SK-N-SH (cell line): Measurements from ENCODE around the gene LIMA1. TPM values are rescaled to one million over a fixed set of nuclear protein-coding genes. Genes with fewer than 3 reads are reported as not detected.
"Not testable (repeated sequence)": the region's sequence is repeated elsewhere in the genome, so short reads cannot be mapped to it uniquely, and the experiment has no call there.

Experiments
- CTCF ChIA-PET: fragments of 300-600, 350-600 bp; formaldehyde crosslinking; extraction: SDS; loops from one replicate; lab custom pipeline; 2021; lab: Yijun Ruan, JAX
- POLR2A ChIA-PET: fragments of 350-600 bp; sonication (Branson Sonifier 250); formaldehyde crosslinking; extraction: SDS; loops from one replicate; lab custom pipeline; 2020; ENCODE audit warnings: antibody characterized with exemption, inconsistent platforms; lab: Yijun Ruan, JAX
- DNase-seq: peaks from one replicate; pipeline ENCODE4 v3.0.0; 2012
- H2AFZ ChIP-seq: fragments of 200-600 bp; sonication (generic); 2 replicates; pipeline ENCODE4 v1.8.1; 2016; ENCODE audit warnings: antibody characterized with exemption, mild to moderate bottlenecking, low read depth
- H3F3A ChIP-seq: fragments of 200-600 bp; sonication (generic); replicated peaks from 2 replicates; pipeline ENCODE3; 2016; ENCODE audit warnings: antibody characterized with exemption, mild to moderate bottlenecking; ENCODE audit not compliant: insufficient read depth
- H3K27ac ChIP-seq, 2 experiments: fragments of 200-500 bp in 1 of 2; fragments of 200-600 bp in 1 of 2; sonication (Bioruptor generic) in 1 of 2; sonication (generic), shearing (Covaris generic) in 1 of 2; 2 replicates each; pipeline versions ENCODE4 v1.5.1 to v1.6.1; 2014 to 2016; ENCODE audit warnings: low read depth in 2 of 2, inconsistent platforms in 1 of 2, low read length in 1 of 2, mild to moderate bottlenecking in 1 of 2, mixed read lengths in 1 of 2
- H3K27me3 ChIP-seq: fragments of 200-600 bp; sonication (generic), shearing (Covaris generic); 2 replicates; pipeline ENCODE4 v1.6.1; 2016; ENCODE audit warnings: mixed run types; ENCODE audit not compliant: insufficient read depth
- H3K36me3 ChIP-seq, 2 experiments: fragments of 200-500 bp in 1 of 2; fragments of 200-600 bp in 1 of 2; sonication (Bioruptor generic) in 1 of 2; sonication (generic) in 1 of 2; replicated peaks in 1 of 2; 2 replicates each; pipeline versions ENCODE3 to v1.5.1; 2014 to 2016; ENCODE audit warnings: low read length in 1 of 2, mild to moderate bottlenecking in 1 of 2; ENCODE audit not compliant: insufficient read depth in 2 of 2, control insufficient read depth in 1 of 2
- H3K4me1 ChIP-seq, 2 experiments: fragments of 200-500 bp in 1 of 2; fragments of 200-600 bp in 1 of 2; sonication (Bioruptor generic) in 1 of 2; sonication (generic), shearing (Covaris generic) in 1 of 2; 2 replicates each; pipeline versions ENCODE4 v1.5.1 to v1.6.1; 2014 to 2016; ENCODE audit warnings: low read depth in 1 of 2, low read length in 1 of 2, mixed run types in 1 of 2; ENCODE audit not compliant: insufficient read depth in 2 of 2, control insufficient read depth in 1 of 2
- H3K4me2 ChIP-seq: fragments of 200-600 bp; sonication (generic), shearing (Covaris generic); 2 replicates; pipeline ENCODE4 v1.6.1; 2017; ENCODE audit warnings: mixed run types
- H3K4me3 ChIP-seq, 2 experiments: fragments of 200-500 bp in 1 of 2; fragments of 200-600 bp in 1 of 2; sonication (Bioruptor generic) in 1 of 2; sonication (generic), shearing (Covaris generic) in 1 of 2; 2 replicates each; pipeline versions ENCODE4 v1.5.1 to v1.8.1; 2014 to 2016; ENCODE audit warnings: low read depth in 2 of 2, inconsistent platforms in 1 of 2, low read length in 1 of 2, mild to moderate bottlenecking in 1 of 2, mixed read lengths in 1 of 2, moderate library complexity in 1 of 2
- H3K79me2 ChIP-seq: fragments of 200-600 bp; sonication (generic); 2 replicates; pipeline ENCODE4 v1.8.1; 2017; ENCODE audit warnings: mild to moderate bottlenecking; ENCODE audit not compliant: insufficient read depth
- H3K9ac ChIP-seq: fragments of 200-600 bp; sonication (generic); 2 replicates; pipeline ENCODE4 v1.6.1; 2017; ENCODE audit warnings: mixed run types
- H3K9me2 ChIP-seq: fragments of 200-600 bp; sonication (generic); 2 replicates; pipeline ENCODE4 v1.6.1; 2017; ENCODE audit warnings: mixed run types
- H3K9me3 ChIP-seq: fragments of 200-600 bp; sonication (generic); 2 replicates; pipeline ENCODE4 v1.6.1; 2017; ENCODE audit warnings: mixed run types, mild to moderate bottlenecking, moderate library complexity
- H4K20me1 ChIP-seq: fragments of 200-600 bp; sonication (generic); 2 replicates; pipeline ENCODE4 v1.6.1; 2017; ENCODE audit warnings: mild to moderate bottlenecking, mixed run types; ENCODE audit not compliant: insufficient read depth
- EP300 ChIP-seq, 2 experiments: IDR thresholded peaks; 2 replicates each; pipeline versions ENCODE4 v1.4.0 to v1.6.1; 2012; ENCODE audit warnings: borderline replicate concordance in 1 of 2, low read depth in 1 of 2, low read length in 1 of 2
- FOSL2 ChIP-seq: IDR thresholded peaks from 2 replicates; pipeline ENCODE4 v1.4.0; 2012; ENCODE audit warnings: low read depth, mild to moderate bottlenecking, moderate library complexity, borderline replicate concordance
- FOXJ3 ChIP-seq: sonication (generic); formaldehyde crosslinking; IDR thresholded peaks from 2 replicates; pipeline ENCODE4 v1.5.1; 2020; ENCODE audit warnings: mild to moderate bottlenecking, missing genetic modification reagents
- GATA2 ChIP-seq: sonication (generic); formaldehyde crosslinking; IDR thresholded peaks from 2 replicates; pipeline ENCODE4 v1.5.0; 2020; ENCODE audit warnings: mild to moderate bottlenecking, missing genetic modification reagents
- JUND ChIP-seq: IDR thresholded peaks from 2 replicates; pipeline ENCODE4 v1.4.0; 2012
- MEF2A ChIP-seq: IDR thresholded peaks from 2 replicates; pipeline ENCODE4 v1.4.0; 2012; ENCODE audit warnings: low read depth, borderline replicate concordance
- MXI1 ChIP-seq: IDR thresholded peaks from 2 replicates; pipeline ENCODE4 v1.6.1; 2012; ENCODE audit warnings: mild to moderate bottlenecking, low read depth, low read length, improper control_type of control experiment
- PBX3 ChIP-seq: IDR thresholded peaks from 2 replicates; pipeline ENCODE4; 2012
- RCOR1 ChIP-seq: fragments of 150-350 bp; IDR thresholded peaks from 2 replicates; pipeline ENCODE4 v1.6.1; 2017; ENCODE audit warnings: antibody characterized with exemption, low read length
- RXRA ChIP-seq: IDR thresholded peaks from 2 replicates; pipeline ENCODE4 v1.4.0; 2012; ENCODE audit warnings: low read depth, mild to moderate bottlenecking, borderline replicate concordance
- SIN3A ChIP-seq: IDR thresholded peaks from 2 replicates; pipeline ENCODE4 v1.6.1; 2012; ENCODE audit warnings: low read depth, mild to moderate bottlenecking, low read length, moderate library complexity, borderline replicate concordance
- TCF12 ChIP-seq: IDR thresholded peaks from 2 replicates; pipeline ENCODE4 v1.4.0; 2012
- YY1 ChIP-seq: IDR thresholded peaks from 2 replicates; pipeline ENCODE4 v1.4.0; 2012; ENCODE audit warnings: low read depth, mild to moderate bottlenecking
- WGBS: methylation state at CpG from one replicate; pipeline ENCODE4 v1.1.6; 2017; ENCODE audit warnings: low lambda C conversion rate; 5-methylcytosine and 5-hydroxymethylcytosine counted together
- polyA plus RNA-seq, 3 experiments: library from polyadenylated mRNA; depleted of rRNA; stranded (reverse); fragments of >200 nt; gene quantifications; 2 replicates each; pipeline ENCODE4 v1.2.3, GENCODE V29; 2012
- TF ChIP-seq, protein P1 (sequence below): fragments of 200-600 bp; sonication (generic); IDR thresholded peaks from 2 replicates; pipeline ENCODE4 v1.6.1; 2017; ENCODE audit warnings: antibody characterized with exemption, mild to moderate bottlenecking, moderate library complexity
- TF ChIP-seq, protein P2 (sequence below): IDR thresholded peaks from 2 replicates; pipeline ENCODE4 v1.4.0; 2012; ENCODE audit warnings: low read depth
- TF ChIP-seq, protein P3 (sequence below): fragments of 150-350 bp; IDR thresholded peaks from 2 replicates; pipeline ENCODE4 v1.6.1; 2016; ENCODE audit warnings: mild to moderate bottlenecking, low read depth, low read length

LIMA1 gene
- polyA plus RNA-seq, 1 of the 3 experiments (the other 2 are of a cell fraction), result 96.6 TPM

DNA sequence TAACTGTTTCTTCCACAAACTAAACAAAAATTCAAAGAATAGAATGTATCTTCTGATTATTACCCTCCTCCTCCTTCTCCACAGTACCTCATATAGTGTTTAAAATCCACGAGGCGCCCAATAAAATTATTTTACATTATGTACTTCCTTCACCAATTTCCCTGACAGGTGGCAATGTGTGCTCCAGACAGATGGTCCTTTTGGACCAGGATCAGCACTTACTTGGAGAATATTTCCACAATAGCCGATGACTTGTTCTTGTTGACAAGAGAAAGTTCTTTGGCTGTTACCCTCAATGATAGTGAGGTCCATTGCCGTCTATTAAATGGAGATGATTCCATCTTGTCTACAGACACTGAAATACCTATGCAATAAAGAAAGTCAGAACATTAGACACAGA, 34.9 kb downstream of the LIMA1 start:
- no peak for DNase-seq
- no peak overlapping the region for H3K4me3 ChIP-seq
- no peaks in the 10 kb centered on the region for H3K36me3 ChIP-seq
- CTCF ChIA-PET, result no interaction called here
- peaks cover 0 to 21% of the 10 kb centered on the region in 2 experiments; a peak in 3 of 4 replicates for H3K4me1 ChIP-seq
- no peak overlapping the region for H3K9ac ChIP-seq
- 97% methylated on average over 4 of the region's 4 CpGs for WGBS
- no peaks in the 10 kb centered on the region; the same call in 1 of the 2 replicates for H3K79me2 ChIP-seq
- H4K20me1 ChIP-seq, result no peaks in the 10 kb centered on the region
- H3K4me2 ChIP-seq, result no peak overlapping the region
- no peak overlapping the region for H2AFZ ChIP-seq
- peaks cover 28% of the 10 kb centered on the region for H3F3A ChIP-seq
- H3K9me3 ChIP-seq, result no peaks in the 10 kb centered on the region
- no peaks in the 10 kb centered on the region for H3K27me3 ChIP-seq
- peak overlapping the region in 1 of 2 experiments; percentile 92; a peak in 1 of 4 replicates for H3K27ac ChIP-seq
- TF ChIP-seq RCOR1 (no peak), FOXJ3 (no peak), MEF2A (no peak)
- POLR2A ChIA-PET, result no interaction called here
- no peaks in the 10 kb centered on the region for H3K9me2 ChIP-seq

- H3K27me3 ChIP-seq, H3K9me2 ChIP-seq, POLR2A ChIA-PET, H3K36me3 ChIP-seq, CTCF ChIA-PET, H2AFZ ChIP-seq, H4K20me1 ChIP-seq, H3K79me2 ChIP-seq, H3K9me3 ChIP-seq, H3K4me3 ChIP-seq, DNase-seq: not testable (repeated sequence)
- H3F3A ChIP-seq, result peaks cover 35% of the 10 kb centered on the region
- H3K4me1 ChIP-seq, result peaks cover 0 to 29% of the 10 kb centered on the region in 2 experiments
- peak overlapping the region; percentile 43; the same call in 1 of the 2 replicates for H3K9ac ChIP-seq
- WGBS, result 90% methylated on average over 8 of the region's 9 CpGs
- H3K4me2 ChIP-seq, result 0 out of 2 replicates have a peak overlapping the region, but pooled peaks have one; percentile 32
- H3K27ac ChIP-seq, result peak overlapping the region in 1 of 2 experiments; percentile 92; a peak in 2 of 4 replicates
Observed at GRCh38 chr12:50247665-50248064, 35.7 kb downstream of the LIMA1 start.

- CTCF ChIA-PET, result interaction anchor here (1.0 kb wide), 1 partner anchor 114 kb away, joined by 4 read pairs; no protein-coding TSS in a partner anchor
- POLR2A ChIA-PET, result no interaction called here
- peak; percentile 95 for TF ChIP-seq JUND
- peak; percentile 99 for TF ChIP-seq FOSL2
- TF ChIP-seq MXI1, result peak; percentile 29; the same call in 1 of the 2 replicates
- peak; percentile 82 for TF ChIP-seq PBX3
- TF ChIP-seq, protein P1, sequence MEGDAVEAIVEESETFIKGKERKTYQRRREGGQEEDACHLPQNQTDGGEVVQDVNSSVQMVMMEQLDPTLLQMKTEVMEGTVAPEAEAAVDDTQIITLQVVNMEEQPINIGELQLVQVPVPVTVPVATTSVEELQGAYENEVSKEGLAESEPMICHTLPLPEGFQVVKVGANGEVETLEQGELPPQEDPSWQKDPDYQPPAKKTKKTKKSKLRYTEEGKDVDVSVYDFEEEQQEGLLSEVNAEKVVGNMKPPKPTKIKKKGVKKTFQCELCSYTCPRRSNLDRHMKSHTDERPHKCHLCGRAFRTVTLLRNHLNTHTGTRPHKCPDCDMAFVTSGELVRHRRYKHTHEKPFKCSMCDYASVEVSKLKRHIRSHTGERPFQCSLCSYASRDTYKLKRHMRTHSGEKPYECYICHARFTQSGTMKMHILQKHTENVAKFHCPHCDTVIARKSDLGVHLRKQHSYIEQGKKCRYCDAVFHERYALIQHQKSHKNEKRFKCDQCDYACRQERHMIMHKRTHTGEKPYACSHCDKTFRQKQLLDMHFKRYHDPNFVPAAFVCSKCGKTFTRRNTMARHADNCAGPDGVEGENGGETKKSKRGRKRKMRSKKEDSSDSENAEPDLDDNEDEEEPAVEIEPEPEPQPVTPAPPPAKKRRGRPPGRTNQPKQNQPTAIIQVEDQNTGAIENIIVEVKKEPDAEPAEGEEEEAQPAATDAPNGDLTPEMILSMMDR, result no peak
- TF ChIP-seq TCF12, result peak; percentile 95
- no peak for TF ChIP-seq FOXJ3
- TF ChIP-seq YY1, result peak; percentile 55; the same call in 1 of the 2 replicates
- no peak for TF ChIP-seq RCOR1
- TF ChIP-seq, protein P2, sequence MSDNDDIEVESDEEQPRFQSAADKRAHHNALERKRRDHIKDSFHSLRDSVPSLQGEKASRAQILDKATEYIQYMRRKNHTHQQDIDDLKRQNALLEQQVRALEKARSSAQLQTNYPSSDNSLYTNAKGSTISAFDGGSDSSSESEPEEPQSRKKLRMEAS, result peak; percentile 94
- TF ChIP-seq, protein P3, sequence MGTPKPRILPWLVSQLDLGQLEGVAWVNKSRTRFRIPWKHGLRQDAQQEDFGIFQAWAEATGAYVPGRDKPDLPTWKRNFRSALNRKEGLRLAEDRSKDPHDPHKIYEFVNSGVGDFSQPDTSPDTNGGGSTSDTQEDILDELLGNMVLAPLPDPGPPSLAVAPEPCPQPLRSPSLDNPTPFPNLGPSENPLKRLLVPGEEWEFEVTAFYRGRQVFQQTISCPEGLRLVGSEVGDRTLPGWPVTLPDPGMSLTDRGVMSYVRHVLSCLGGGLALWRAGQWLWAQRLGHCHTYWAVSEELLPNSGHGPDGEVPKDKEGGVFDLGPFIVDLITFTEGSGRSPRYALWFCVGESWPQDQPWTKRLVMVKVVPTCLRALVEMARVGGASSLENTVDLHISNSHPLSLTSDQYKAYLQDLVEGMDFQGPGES, result no peak
- TF ChIP-seq RXRA, result peak; percentile 97
- TF ChIP-seq MEF2A, result peak; percentile 70; the same call in 1 of the 2 replicates
- TF ChIP-seq SIN3A, result peak; percentile 84
- no peak for TF ChIP-seq GATA2
- TF ChIP-seq EP300 (IDR thresholded peaks at IDR 0.05; ENCODE audit: borderline replicate concordance in 1 of 2, low read depth in 1 of 2, low read length in 1 of 2), result peak in 1 of 2 experiments; percentile 90; a peak in 2 of 4 replicates
Observed at GRCh38 chr12:50246873-50247612, 36.3 kb downstream of the LIMA1 start.

More at GRCh38 chr12:50246873-50247612, 36.3 kb downstream of the LIMA1 start:
- Histone ChIP-seq H2AFZ (peak overlapping the region; percentile 59), H4K20me1 (no peaks in the 10 kb centered on the region), H3F3A (peaks cover 41% of the 10 kb centered on the region), H3K4me2 (peak overlapping the region; percentile 44), H3K36me3 (no peaks in the 10 kb centered on the region), H3K27me3 (no peaks in the 10 kb centered on the region), H3K9ac (peak overlapping the region; percentile 52; the same call in 1 of the 2 replicates), H3K4me3 (no peak overlapping the region), H3K4me1 (peaks cover 0 to 35% of the 10 kb centered on the region in 2 experiments), H3K9me2 (no peaks in the 10 kb centered on the region), H3K79me2 (no peaks in the 10 kb centered on the region; the same call in 1 of the 2 replicates), H3K9me3 (no peaks in the 10 kb centered on the region), H3K27ac (peak overlapping the region; percentile 50 to 92; a peak in 3 of 4 replicates)
- 0% methylated on average over 3 of the region's 3 CpGs for WGBS
- no peak for DNase-seq
